ENCODE measurements around the gene ZNF749. TPM values are rescaled to one million over a fixed set of nuclear protein-coding genes. Genes with fewer than 3 reads are reported as not detected.
"Not testable (repeated sequence)": the region's sequence is repeated elsewhere in the genome, so short reads cannot be mapped to it uniquely, and the experiment has no call there.

The ZNF749 gene
- total and polyA plus RNA-seq, 2 of the 8 experiments (the other 6 are each of a cell fraction or from before 2014, with no cell fraction given) = 15.2 to 24.4 TPM

DNA sequence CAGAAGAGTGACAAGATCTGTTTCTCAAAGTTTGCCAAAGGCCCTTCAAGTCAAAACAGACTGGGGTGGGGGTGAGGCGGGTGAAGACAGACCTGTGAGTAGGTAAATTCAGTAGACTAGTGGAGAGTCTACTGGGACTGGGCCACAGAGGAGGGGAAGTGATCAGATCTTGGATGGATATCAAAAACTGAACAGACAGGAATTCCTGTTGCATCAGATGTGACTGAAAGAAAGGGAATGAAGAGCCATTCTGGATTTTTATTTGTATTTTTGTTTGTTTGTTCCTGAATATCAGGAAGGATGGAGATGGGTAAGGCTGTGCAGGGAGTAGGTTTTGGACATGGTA, 53.1 kb downstream of the ZNF749 start:
- H3K4ac ChIP-seq (replicated peaks; ENCODE audit: insufficient read length, low read depth, low read length); H4K8ac ChIP-seq (ENCODE audit: extremely low read depth, insufficient read depth, low read length); H2BK20ac ChIP-seq (ENCODE audit: low read length); H3K9me3 ChIP-seq (ENCODE audit: insufficient read depth in 2 of 2, low read depth in 1 of 2, low read length in 1 of 2); H4K5ac ChIP-seq (ENCODE audit: insufficient read length, low read depth, low read length); H3K79me2 ChIP-seq (ENCODE audit: control insufficient read depth in 1 of 2, insufficient read depth in 2 of 2, low read length in 2 of 2); H3K27me3 ChIP-seq (replicated peaks in 1 of 4; ENCODE audit: control insufficient read depth in 3 of 4, extremely low read depth in 1 of 4, insufficient read depth in 3 of 4, low read length in 3 of 4); H4K20me1 ChIP-seq (replicated peaks in 1 of 2; ENCODE audit: control insufficient read depth in 1 of 2, insufficient read depth in 2 of 2, low read length in 2 of 2); FAIRE-seq; H3K79me1 ChIP-seq (ENCODE audit: low read depth, low read length); H2AK5ac ChIP-seq (ENCODE audit: low read depth, low read length); H3K23ac ChIP-seq (ENCODE audit: insufficient read length); CTCF ChIA-PET (ENCODE audit: partially characterized antibody); H2AFZ ChIP-seq (ENCODE audit: low read length); H4K91ac ChIP-seq (replicated peaks; ENCODE audit: insufficient read length, low read length); H3K4me1 ChIP-seq (replicated peaks in 1 of 4; ENCODE audit: control insufficient read depth in 3 of 4, insufficient read depth in 4 of 4, low read length in 3 of 4); H3K27ac ChIP-seq (ENCODE audit: low read depth, low read length); H2BK120ac ChIP-seq (replicated peaks; ENCODE audit: low read depth, low read length); H3K23me2 ChIP-seq (ENCODE audit: low read depth, low read length); H2BK15ac ChIP-seq (ENCODE audit: low read length); H2BK12ac ChIP-seq (ENCODE audit: low read depth, low read length); DNase-seq (ENCODE audit: low read depth in 1 of 2, low spot score in 2 of 2); H3K56ac ChIP-seq (replicated peaks; ENCODE audit: insufficient read length, low read depth, low read length); H3K14ac ChIP-seq (ENCODE audit: insufficient read length); H2BK5ac ChIP-seq (ENCODE audit: low read depth, low read length); H3K18ac ChIP-seq (ENCODE audit: extremely low read depth, low read length): not testable (repeated sequence)
- H3K4me3 ChIP-seq (ENCODE audit: extremely low read depth in 1 of 4, insufficient read depth in 2 of 4, low read depth in 3 of 4, low read length in 4 of 4) = peak overlapping the region; percentile 38 to 91 (median 42); a peak in 6 of 8 replicates
- POLR2A ChIA-PET (ENCODE audit: partially characterized antibody) = interaction anchor here (0.9 to 4.1 kb wide), 5 partner anchors 10 to 193 kb away, joined by 3 to 20 read pairs (median 3); partner anchors contain the start of genes ZNF749 and ZNF773
- peaks cover 2 to 27% (median 11%) of the 10 kb centered on the region in 4 experiments; a peak in 6 of 8 replicates for H3K36me3 ChIP-seq (ENCODE audit: control insufficient read depth in 2 of 4, insufficient read depth in 4 of 4, low read length in 3 of 4)
- WGBS, 2 experiments (ENCODE audit: extremely low coverage in 1 of 2, insufficient coverage in 1 of 2, insufficient read length in 1 of 2, insufficient replicate concordance in 2 of 2, low coverage in 1 of 2, low lambda C conversion rate in 2 of 2, missing lambda C conversion rate in 1 of 2) = no CpG with 5 or more reads among the region's 1 CpG
- H3K4me2 ChIP-seq (ENCODE audit: insufficient read depth in 1 of 2, low read depth in 2 of 2, low read length in 2 of 2) = peak overlapping the region; percentile 80 to 90
- peak overlapping the region in 1 of 4 experiments; percentile 72; a peak in 2 of 7 replicates for H3K9ac ChIP-seq (replicated peaks in 1 of 4; ENCODE audit: extremely low read depth in 1 of 4, low read depth in 3 of 4, low read length in 3 of 4)

Small RNA genes lying within 50 kb of the gene (small RNA-seq; reads per million reads assigned to genes)
- not detected for gene VN1R107P (ENCODE audit: insufficient read depth)

Other genes with a start within 250 kb of the ZNF749 start
- 20.0 and 22.9 TPM in 2 replicates for gene ZNF264, start 243.8 kb upstream of the ZNF749 start, total RNA-seq (2021; fragmentation: NEBNext Ultra II Directional; extraction: Animal tissue kit (Norgen Biotek cat#: 25700))
- gene ZNF264, start 243.8 kb upstream of the ZNF749 start, polyA plus RNA-seq (2011; rRNA removed) = 3.5 and 3.6 TPM in 2 replicates
- 3.1 TPM in 2 replicates for gene AURKC, start 204.3 kb upstream of the ZNF749 start, total RNA-seq (2021; fragmentation: NEBNext Ultra II Directional; extraction: Animal tissue kit (Norgen Biotek cat#: 25700))
- 4.3 and 6.3 TPM in 2 replicates for gene AURKC, start 204.3 kb upstream of the ZNF749 start, polyA plus RNA-seq (2011; rRNA removed)
- 12.6 and 14.8 TPM in 2 replicates for gene ZNF805, start 194.7 kb upstream of the ZNF749 start, total RNA-seq (2021; fragmentation: NEBNext Ultra II Directional; extraction: Animal tissue kit (Norgen Biotek cat#: 25700))
- 1.6 and 2.3 TPM in 2 replicates for gene ZNF805, start 194.7 kb upstream of the ZNF749 start, polyA plus RNA-seq (2011; rRNA removed)
- 56.0 and 57.9 TPM in 2 replicates for gene ZNF460, start 154.8 kb upstream of the ZNF749 start, total RNA-seq (2021; fragmentation: NEBNext Ultra II Directional; extraction: Animal tissue kit (Norgen Biotek cat#: 25700))
- gene ZNF460, start 154.8 kb upstream of the ZNF749 start, polyA plus RNA-seq (2011; rRNA removed) = 6.9 and 9.3 TPM in 2 replicates
- gene ZNF543, start 114.9 kb upstream of the ZNF749 start, total RNA-seq (2021; fragmentation: NEBNext Ultra II Directional; extraction: Animal tissue kit (Norgen Biotek cat#: 25700)) = 8.7 and 9.0 TPM in 2 replicates
- gene ZNF543, start 114.9 kb upstream of the ZNF749 start, polyA plus RNA-seq (2011; rRNA removed) = 1.7 and 1.8 TPM in 2 replicates
- gene ZNF304, start 84.1 kb upstream of the ZNF749 start, total RNA-seq (2021; fragmentation: NEBNext Ultra II Directional; extraction: Animal tissue kit (Norgen Biotek cat#: 25700)) = 9.1 and 10.5 TPM in 2 replicates
- 3.3 and 4.3 TPM in 2 replicates for gene ZNF304, start 84.1 kb upstream of the ZNF749 start, polyA plus RNA-seq (2011; rRNA removed)
- 7.9 and 8.7 TPM in 2 replicates for gene TRAPPC2B, start 71.8 kb upstream of the ZNF749 start, total RNA-seq (2021; fragmentation: NEBNext Ultra II Directional; extraction: Animal tissue kit (Norgen Biotek cat#: 25700))
- gene TRAPPC2B, start 71.8 kb upstream of the ZNF749 start, polyA plus RNA-seq (2011; rRNA removed) = 18.3 and 28.3 TPM in 2 replicates
- 2.0 and 2.1 TPM in 2 replicates for gene ZNF547, start 71.8 kb upstream of the ZNF749 start, total RNA-seq (2021; fragmentation: NEBNext Ultra II Directional; extraction: Animal tissue kit (Norgen Biotek cat#: 25700))
- 1.1 TPM in 2 replicates for gene ZNF547, start 71.8 kb upstream of the ZNF749 start, polyA plus RNA-seq (2011; rRNA removed)
- 8.9 and 9.9 TPM in 2 replicates for gene ZNF548, start 45.5 kb upstream of the ZNF749 start, total RNA-seq (2021; fragmentation: NEBNext Ultra II Directional; extraction: Animal tissue kit (Norgen Biotek cat#: 25700))
- 7.4 TPM in 2 replicates for gene ZNF548, start 45.5 kb upstream of the ZNF749 start, polyA plus RNA-seq (2011; rRNA removed)
- gene ZNF17, start 24.2 kb upstream of the ZNF749 start, total RNA-seq (2021; fragmentation: NEBNext Ultra II Directional; extraction: Animal tissue kit (Norgen Biotek cat#: 25700)) = 7.9 and 10.2 TPM in 2 replicates
- 3.8 and 3.9 TPM in 2 replicates for gene ZNF17, start 24.2 kb upstream of the ZNF749 start, polyA plus RNA-seq (2011; rRNA removed)
- 1.4 and 1.8 TPM in 2 replicates for gene VN1R1, start 21.8 kb downstream of the ZNF749 start, total RNA-seq (2021; fragmentation: NEBNext Ultra II Directional; extraction: Animal tissue kit (Norgen Biotek cat#: 25700))
- gene VN1R1, start 21.8 kb downstream of the ZNF749 start, polyA plus RNA-seq (2011; rRNA removed) = 0.57 and 0.71 TPM in 2 replicates
- gene ZNF772, start 42.2 kb downstream of the ZNF749 start, total RNA-seq (2021; fragmentation: NEBNext Ultra II Directional; extraction: Animal tissue kit (Norgen Biotek cat#: 25700)) = 15.2 and 15.7 TPM in 2 replicates
- gene ZNF772, start 42.2 kb downstream of the ZNF749 start, polyA plus RNA-seq (2011; rRNA removed) = 4.0 and 4.6 TPM in 2 replicates
- gene ZNF419, start 52.4 kb downstream of the ZNF749 start, total RNA-seq (2021; fragmentation: NEBNext Ultra II Directional; extraction: Animal tissue kit (Norgen Biotek cat#: 25700)) = 10.0 and 11.9 TPM in 2 replicates
- gene ZNF419, start 52.4 kb downstream of the ZNF749 start, polyA plus RNA-seq (2011; rRNA removed) = 5.8 and 8.7 TPM in 2 replicates
- 8.3 and 9.0 TPM in 2 replicates for gene ZNF773, start 64.6 kb downstream of the ZNF749 start, total RNA-seq (2021; fragmentation: NEBNext Ultra II Directional; extraction: Animal tissue kit (Norgen Biotek cat#: 25700))
- 4.2 and 5.6 TPM in 2 replicates for gene ZNF773, start 64.6 kb downstream of the ZNF749 start, polyA plus RNA-seq (2011; rRNA removed)
- gene ZNF549, start 92.0 kb downstream of the ZNF749 start, total RNA-seq (2021; fragmentation: NEBNext Ultra II Directional; extraction: Animal tissue kit (Norgen Biotek cat#: 25700)) = 9.7 and 10.4 TPM in 2 replicates
- 3.0 and 4.3 TPM in 2 replicates for gene ZNF549, start 92.0 kb downstream of the ZNF749 start, polyA plus RNA-seq (2011; rRNA removed)
- gene ZNF550, start 124.5 kb downstream of the ZNF749 start, total RNA-seq (2021; fragmentation: NEBNext Ultra II Directional; extraction: Animal tissue kit (Norgen Biotek cat#: 25700)) = 10.4 and 10.7 TPM in 2 replicates
- 4.5 and 4.6 TPM in 2 replicates for gene ZNF550, start 124.5 kb downstream of the ZNF749 start, polyA plus RNA-seq (2011; rRNA removed)
- gene ZNF416, start 143.6 kb downstream of the ZNF749 start, total RNA-seq (2021; fragmentation: NEBNext Ultra II Directional; extraction: Animal tissue kit (Norgen Biotek cat#: 25700)) = 9.7 and 10.3 TPM in 2 replicates
- 2.7 and 3.2 TPM in 2 replicates for gene ZNF416, start 143.6 kb downstream of the ZNF749 start, polyA plus RNA-seq (2011; rRNA removed)
- 36.5 and 38.5 TPM in 2 replicates for gene ZIK1, start 148.8 kb downstream of the ZNF749 start, total RNA-seq (2021; fragmentation: NEBNext Ultra II Directional; extraction: Animal tissue kit (Norgen Biotek cat#: 25700))
- gene ZIK1, start 148.8 kb downstream of the ZNF749 start, polyA plus RNA-seq (2011; rRNA removed) = 19.4 and 21.2 TPM in 2 replicates
- 6.3 and 9.3 TPM in 2 replicates for gene ZNF530, start 164.6 kb downstream of the ZNF749 start, total RNA-seq (2021; fragmentation: NEBNext Ultra II Directional; extraction: Animal tissue kit (Norgen Biotek cat#: 25700))
- gene ZNF530, start 164.6 kb downstream of the ZNF749 start, polyA plus RNA-seq (2011; rRNA removed) = 4.2 and 4.7 TPM in 2 replicates
- gene ZNF134, start 178.9 kb downstream of the ZNF749 start, total RNA-seq (2021; fragmentation: NEBNext Ultra II Directional; extraction: Animal tissue kit (Norgen Biotek cat#: 25700)) = 54.6 and 55.1 TPM in 2 replicates
- 16.6 and 19.4 TPM in 2 replicates for gene ZNF134, start 178.9 kb downstream of the ZNF749 start, polyA plus RNA-seq (2011; rRNA removed)
- gene ZNF211, start 197.8 kb downstream of the ZNF749 start, total RNA-seq (2021; fragmentation: NEBNext Ultra II Directional; extraction: Animal tissue kit (Norgen Biotek cat#: 25700)) = 15.0 and 15.7 TPM in 2 replicates
- 5.0 and 7.5 TPM in 2 replicates for gene ZNF211, start 197.8 kb downstream of the ZNF749 start, polyA plus RNA-seq (2011; rRNA removed)
- gene ZSCAN4, start 233.6 kb downstream of the ZNF749 start, total RNA-seq (2021; fragmentation: NEBNext Ultra II Directional; extraction: Animal tissue kit (Norgen Biotek cat#: 25700)) = not detected in 2 replicates
- gene ZSCAN4, start 233.6 kb downstream of the ZNF749 start, polyA plus RNA-seq (2011; rRNA removed) = not detected in 2 replicates
- gene ZNF551, start 246.7 kb downstream of the ZNF749 start, total RNA-seq (2021; fragmentation: NEBNext Ultra II Directional; extraction: Animal tissue kit (Norgen Biotek cat#: 25700)) = 30.0 and 33.0 TPM in 2 replicates
- 14.6 and 19.2 TPM in 2 replicates for gene ZNF551, start 246.7 kb downstream of the ZNF749 start, polyA plus RNA-seq (2011; rRNA removed)